GM19193 (cell line): ENCODE data around the gene PALLD.

ENCODE experiments used
- POLR2A ChIP-seq: IDR thresholded peaks from 4 replicates; pipeline ENCODE4 v1.6.1; 2011; ENCODE audit not compliant: insufficient read depth, insufficient read length; ENCODE audit errors: extremely low read depth

Gene PALLD

DNA sequence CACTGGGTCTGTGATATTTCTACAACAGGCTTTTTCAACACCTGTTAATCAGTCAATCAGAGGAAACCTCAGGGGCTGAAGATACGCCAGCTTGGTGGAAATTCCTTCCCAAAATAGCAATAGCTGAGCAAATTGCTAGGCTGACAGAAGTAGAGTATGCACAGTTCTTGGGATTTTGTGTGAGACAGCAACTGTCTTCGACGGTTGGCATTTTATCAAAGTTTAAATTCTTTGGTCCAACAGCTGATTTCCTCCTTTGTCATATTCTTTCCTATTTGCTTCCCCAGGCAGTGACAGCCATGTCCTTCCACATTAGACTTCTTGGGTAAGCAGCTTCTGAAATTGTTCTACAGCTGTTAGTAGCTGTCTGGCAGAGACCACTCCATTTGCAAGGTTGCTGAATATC, 8.0 kb upstream of the PALLD start:
- no peak for TF ChIP-seq POLR2A

DNA sequence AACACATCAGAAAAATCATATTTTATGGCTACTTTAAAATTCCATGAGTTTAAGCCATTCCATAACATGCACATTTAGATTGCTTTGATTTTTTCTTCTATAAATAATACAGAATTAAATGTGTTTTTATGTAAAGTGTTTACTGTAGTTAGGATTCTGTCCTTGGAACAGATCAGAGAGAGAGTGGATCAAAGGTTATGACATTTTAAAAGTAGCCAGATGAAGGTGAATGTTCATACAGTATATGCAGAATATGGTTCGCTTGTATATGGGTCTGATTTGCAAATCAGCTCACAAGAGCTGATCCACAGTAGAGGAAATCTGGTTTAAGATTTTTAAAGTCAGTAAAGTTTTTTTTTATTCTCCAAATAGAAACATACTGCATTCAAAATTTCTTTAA, 7.2 kb upstream of the PALLD start:
- TF ChIP-seq POLR2A: no peak

GRCh38 chr4:168490711-168491110, 6.1 kb upstream of the PALLD start:
- TF ChIP-seq POLR2A: no peak

DNA sequence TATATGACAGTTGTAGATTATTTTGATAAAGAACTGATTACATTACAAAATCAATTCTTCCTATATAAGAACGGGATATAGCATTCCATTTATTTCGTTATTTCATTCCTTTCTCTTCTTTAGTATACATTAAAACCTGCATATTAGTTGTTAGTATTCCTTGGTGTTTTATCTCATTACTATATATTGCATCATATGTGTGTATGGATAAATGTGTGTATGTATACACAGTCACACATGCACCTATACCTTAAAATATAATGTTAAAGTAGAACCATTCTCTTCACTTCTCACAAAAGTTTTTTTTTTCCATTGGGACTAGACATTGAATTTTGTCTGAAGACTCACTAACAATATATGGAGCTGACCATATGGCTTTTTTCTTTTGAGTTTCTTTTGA, 5.3 kb upstream of the PALLD start:
- no peak for TF ChIP-seq POLR2A

- TF ChIP-seq POLR2A: no peak
These were observed 1.4 kb downstream of the PALLD start for GRCh38 chr4:168498251-168498650.

- no peak for TF ChIP-seq POLR2A
These were observed 2.4 kb downstream of the PALLD start for GRCh38 chr4:168499241-168499640.

DNA sequence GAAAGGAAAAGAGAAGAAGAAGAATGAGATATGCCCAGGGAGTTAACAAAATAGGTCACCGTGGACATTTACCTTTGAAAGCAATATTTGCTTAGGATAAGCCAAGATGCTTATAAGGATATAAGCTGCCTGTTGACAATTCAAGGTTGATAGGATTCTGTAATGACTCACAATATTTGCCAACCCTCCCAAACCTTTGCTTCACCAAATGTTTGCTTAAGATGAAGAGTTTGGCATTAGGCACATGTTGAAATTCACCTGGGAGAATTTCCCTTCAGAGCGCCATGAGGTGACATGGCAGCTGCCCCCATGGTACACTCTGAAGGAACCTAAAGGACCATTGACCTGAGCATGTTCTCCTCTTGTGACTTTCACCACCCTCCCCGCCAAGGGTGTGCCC, 4.6 kb downstream of the PALLD start:
- TF ChIP-seq POLR2A: no peak

DNA sequence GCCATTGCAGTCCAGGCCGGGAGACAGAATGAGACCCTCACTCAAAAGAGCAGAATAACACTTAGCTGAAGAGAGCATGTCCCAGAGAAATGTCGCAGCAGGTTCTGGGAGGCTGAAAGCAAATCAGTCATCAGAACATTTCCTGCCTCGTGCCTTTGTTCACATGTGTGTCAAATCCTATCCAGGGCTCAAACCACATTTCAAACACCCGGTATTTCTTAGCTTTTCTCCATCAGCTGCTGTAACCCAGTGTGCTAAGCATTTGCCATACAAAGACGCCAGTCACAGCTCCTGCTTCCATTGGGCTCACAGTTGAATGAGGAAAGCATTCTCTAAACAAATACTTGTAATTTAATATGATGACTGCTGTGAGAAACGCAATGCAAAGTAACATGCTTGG, 6.0 kb downstream of the PALLD start:
- no peak for TF ChIP-seq POLR2A

GRCh38 chr4:168503652-168504362, 7.0 kb downstream of the PALLD start:
- TF ChIP-seq POLR2A: no peak

DNA sequence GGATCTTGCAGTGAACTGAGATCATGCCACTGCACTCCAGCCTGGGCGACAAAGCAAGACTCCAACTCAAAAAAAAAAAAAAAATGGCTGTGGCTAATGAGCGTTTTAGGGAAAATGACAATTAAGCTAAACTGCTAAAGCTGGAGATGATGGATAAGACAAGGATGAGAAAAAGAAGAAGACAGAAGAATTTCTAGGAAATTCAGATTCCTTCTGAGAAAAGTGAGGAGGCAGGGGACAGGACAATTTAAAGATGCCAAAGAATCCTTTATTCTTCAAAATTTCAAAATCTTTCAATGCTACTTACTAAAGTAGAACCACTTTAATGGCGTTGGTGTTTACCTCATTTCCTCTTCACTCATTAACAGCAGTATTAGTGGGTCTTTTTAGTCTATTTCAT, 7.7 kb downstream of the PALLD start:
- TF ChIP-seq POLR2A: no peak

GRCh38 chr4:168506014-168506413, 9.2 kb downstream of the PALLD start:
- no peak for TF ChIP-seq POLR2A

DNA sequence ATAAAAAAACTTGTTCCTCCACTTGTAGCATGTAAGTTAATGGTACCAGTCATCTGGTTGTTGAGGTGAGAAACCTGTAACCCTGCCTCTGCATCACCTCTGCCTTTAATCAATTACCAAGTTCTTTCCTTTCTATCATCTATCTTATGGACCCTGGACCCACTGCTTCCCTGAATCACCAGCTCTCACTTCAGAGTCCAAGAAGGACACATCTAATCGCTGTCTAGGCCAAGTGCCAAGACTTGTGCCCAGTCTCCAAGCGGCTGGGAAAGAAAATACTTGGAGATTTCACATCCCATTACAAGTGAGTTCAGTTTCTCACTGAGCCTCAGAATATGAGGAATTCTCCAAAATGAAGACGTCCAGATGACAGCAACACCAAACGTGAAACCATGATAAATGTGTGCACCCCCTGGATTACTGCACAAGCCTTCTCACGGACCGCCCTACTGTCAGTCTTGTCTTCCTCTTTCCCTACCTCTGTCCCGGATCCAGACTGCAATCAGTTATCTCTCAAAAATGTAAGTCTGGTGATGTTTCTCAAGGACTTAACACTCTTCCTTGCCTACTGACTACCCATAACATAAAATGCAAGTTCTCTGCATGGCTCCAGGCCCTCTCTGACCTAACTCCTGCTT, 10.4 kb downstream of the PALLD start:
- TF ChIP-seq POLR2A: no peak

DNA sequence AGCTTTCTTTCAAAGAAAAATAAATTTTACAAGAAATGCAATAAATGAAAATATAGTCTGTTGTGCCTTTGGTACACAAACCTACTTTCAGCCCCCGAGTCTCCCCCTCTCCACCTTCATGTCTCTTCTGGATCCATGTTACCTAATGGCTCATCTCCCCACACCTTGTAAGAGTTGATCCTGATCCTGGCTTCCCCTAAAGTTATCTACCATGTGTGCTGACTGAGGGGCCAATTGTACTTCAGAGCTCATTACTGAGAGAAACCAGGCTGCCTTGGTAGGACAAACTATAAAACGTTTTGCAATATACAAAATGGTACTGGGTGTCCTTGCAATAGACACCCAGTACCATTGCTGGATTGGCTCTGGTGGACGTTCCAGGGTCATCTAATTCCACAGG, 11.8 kb downstream of the PALLD start:
- no peak for TF ChIP-seq POLR2A

DNA sequence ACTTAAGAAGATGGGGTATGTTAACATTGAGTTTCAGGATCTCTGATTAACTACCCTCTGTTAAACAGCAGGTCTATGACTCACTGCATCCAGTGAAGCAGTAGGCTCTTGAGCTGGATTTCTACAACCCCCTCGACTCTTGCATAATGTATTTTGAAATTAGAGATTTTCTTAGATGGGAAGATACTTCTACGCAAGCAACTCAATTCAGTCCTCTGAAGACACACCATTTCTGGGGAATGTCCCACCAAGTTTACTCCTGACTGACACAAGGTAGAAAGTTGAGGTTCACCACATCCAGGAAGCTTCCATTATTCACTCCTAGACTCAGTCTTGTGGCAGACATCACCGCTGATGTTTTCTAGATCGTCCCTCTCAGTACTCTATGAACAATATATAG, 12.9 kb downstream of the PALLD start:
- TF ChIP-seq POLR2A: no peak

DNA sequence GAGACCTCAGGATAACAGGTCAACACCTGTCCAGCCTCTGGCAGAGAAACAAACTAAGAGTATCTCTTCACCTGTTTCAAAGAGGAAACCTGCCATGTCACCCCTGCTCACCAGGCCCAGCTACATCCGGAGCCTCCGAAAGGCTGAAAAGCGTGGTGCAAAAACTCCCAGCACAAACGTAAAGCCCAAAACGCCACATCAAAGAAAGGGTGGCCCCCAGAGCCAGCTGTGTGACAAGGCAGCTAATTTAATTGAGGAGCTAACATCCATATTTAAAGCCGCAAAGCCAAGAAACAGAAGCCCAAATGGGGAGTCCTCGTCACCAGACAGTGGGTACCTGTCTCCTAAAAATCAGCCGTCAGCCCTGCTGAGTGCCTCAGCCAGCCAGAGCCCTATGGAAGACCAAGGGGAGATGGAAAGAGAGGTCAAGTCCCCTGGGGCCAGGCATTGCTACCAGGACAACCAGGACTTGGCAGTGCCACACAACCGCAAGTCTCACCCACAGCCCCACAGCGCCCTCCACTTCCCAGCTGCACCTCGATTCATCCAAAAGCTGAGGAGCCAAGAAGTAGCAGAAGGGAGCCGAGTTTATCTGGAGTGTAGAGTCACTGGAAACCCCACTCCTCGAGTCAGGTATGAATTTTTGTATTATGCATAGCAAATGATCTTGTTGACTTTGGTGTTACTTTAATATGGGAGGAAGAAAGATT, 15.1 kb downstream of the PALLD start:
- no peak for TF ChIP-seq POLR2A
